ENCODE measurements around the gene RLBP1. TPM values are rescaled to one million over a fixed set of nuclear protein-coding genes. Genes with fewer than 3 reads are reported as not detected.
A peak's percentile ranks its signal among the peaks of the same experiment; 100 is the strongest.

Gene RLBP1
- total and polyA plus RNA-seq, 2 of the 13 experiments (the other 11 are each of a cell fraction or from before 2014, with no cell fraction given) = 0.07 TPM; not detected in 1

GRCh38 chr15:89227425-89227824 lies 6.0 kb upstream of the RLBP1 start:
- H3K4me1 ChIP-seq (ENCODE audit: insufficient read depth, low read length) = peaks cover 16% of the 10 kb centered on the region; the same call in 1 of the 2 replicates
- no peak overlapping the region for H3K27ac ChIP-seq (ENCODE audit: extremely low read length, insufficient read depth, low read length)
- POLR2A ChIA-PET = no interaction called here
- ATAC-seq (peak; percentile 18; the same call in 1 of the 3 replicates), DNase-seq (ENCODE audit: low spot score) (no peak), FAIRE-seq (no peak)
- H3K4me2 ChIP-seq (ENCODE audit: low read depth, low read length) = peak overlapping the region; percentile 42
- intact Hi-C loops (cut with micrococcal nuclease; ENCODE audit: unreplicated experiment) = no loop called here
- CTCF ChIA-PET (ENCODE audit: low intra/inter-chr PET ratio, low total read pairs) = no interaction called here
- no peaks in the 10 kb centered on the region for H3K9me3 ChIP-seq (ENCODE audit: low read length)
- in situ Hi-C loops (cut with HindIII; ENCODE audit: extremely low pct_ligation_motif_present, low pct_unique_long_range_greater_than_20kb) = no loop called here
- no peaks in the 10 kb centered on the region for H3K79me2 ChIP-seq (ENCODE audit: insufficient read depth, low read length)
- WGBS (ENCODE audit: low lambda C conversion rate) = 23% methylated on average over 7 of the region's 7 CpGs
- H3K4me3 ChIP-seq (replicated peaks in 1 of 3; ENCODE audit: insufficient read depth in 1 of 3, low read depth in 2 of 3, low read length in 3 of 3) = no peak overlapping the region
- H3K9ac ChIP-seq (ENCODE audit: insufficient read depth, low read depth, low read length) = no peak overlapping the region
- H4K20me1 ChIP-seq (ENCODE audit: insufficient read depth, low read length) = no peaks in the 10 kb centered on the region
- TF ChIP-seq TGIF2 (CRISPR knock-in tag; IDR thresholded peaks at IDR 0.05) (no peak), ATRX (CRISPR knock-in tag; IDR thresholded peaks at IDR 0.05; ENCODE audit: borderline replicate concordance) (no peak), ZNF260 (CRISPR knock-in tag; IDR thresholded peaks at IDR 0.05; ENCODE audit: borderline replicate concordance, low read depth) (no peak), ZNF446 (CRISPR knock-in tag; IDR thresholded peaks at IDR 0.05) (no peak), MED13 (CRISPR knock-in tag; IDR thresholded peaks at IDR 0.05) (no peak), CCAR2 (optimal IDR thresholded peaks at IDR 0.05; ENCODE audit: low read depth, low read length) (no peak), U2AF1 (optimal IDR thresholded peaks at IDR 0.05; ENCODE audit: low read depth, low read length) (no peak), HDAC1 (CRISPR knock-in tag; IDR thresholded peaks at IDR 0.05) (no peak), NR2C2 (CRISPR knock-in tag; IDR thresholded peaks at IDR 0.05; ENCODE audit: borderline replicate concordance) (no peak), ZNF225 (CRISPR knock-in tag; IDR thresholded peaks at IDR 0.05) (no peak), ZNF770 (CRISPR knock-in tag; IDR thresholded peaks at IDR 0.05) (no peak), ZNF878 (CRISPR knock-in tag; IDR thresholded peaks at IDR 0.05) (no peak), ONECUT2 (CRISPR knock-in tag; IDR thresholded peaks at IDR 0.05) (no peak), SMARCE1 (IDR thresholded peaks at IDR 0.05; ENCODE audit: borderline replicate concordance) (no peak), TARDBP (CRISPR knock-in tag; IDR thresholded peaks at IDR 0.05) (no peak)
- no peaks in the 10 kb centered on the region for H3K36me3 ChIP-seq (replicated peaks in 1 of 2; ENCODE audit: control insufficient read depth in 1 of 2, insufficient read depth in 2 of 2, low read length in 2 of 2)
- no peak overlapping the region for H2AFZ ChIP-seq (ENCODE audit: low read length)
- H3K27me3 ChIP-seq (ENCODE audit: control insufficient read depth in 1 of 2, insufficient read depth in 2 of 2, low read length in 2 of 2) = peaks cover 0 to 9% of the 10 kb centered on the region in 2 experiments; a peak in 2 of 5 replicates
- no TSS peak for BruUV-seq (replicated peaks)

Data from HepG2 (cell line).